SU-DHL-6 (cell line): ENCODE measurements around the gene FAM53B.

Source experiments
- H2AFZ ChIP-seq: fragments of 200-600 bp; sonication (generic); 2 replicates; pipeline ENCODE4 v1.6.1; 2014; ENCODE audit warnings: low read depth, mild to moderate bottlenecking, moderate library complexity, mixed read lengths, antibody characterized with exemption, low read length; ENCODE audit not compliant: severe bottlenecking
- H3F3A ChIP-seq: fragments of 200-600 bp; shearing (Covaris generic); 2 replicates; pipeline ENCODE4 v1.6.0; 2016; ENCODE audit warnings: antibody characterized with exemption, mild to moderate bottlenecking; ENCODE audit not compliant: insufficient read depth
- H3K27ac ChIP-seq: fragments of 200-600 bp; sonication (generic); 2 replicates; pipeline ENCODE4 v1.5.1; 2016; ENCODE audit warnings: low read depth, mild to moderate bottlenecking, low read length, moderate library complexity, mixed read lengths
- H3K27me3 ChIP-seq: fragments of 200-600 bp; sonication (generic), shearing (Covaris generic); 2 replicates; pipeline ENCODE4 v1.6.0; 2014; ENCODE audit warnings: mild to moderate bottlenecking, low read length
- H3K36me3 ChIP-seq: fragments of 200-600 bp; sonication (generic); 2 replicates; pipeline ENCODE4 v1.6.1; 2014; ENCODE audit warnings: mild to moderate bottlenecking, low read length, mixed read lengths
- H3K4me2 ChIP-seq: fragments of 300-600, 200-600 bp; shearing (Covaris generic), sonication (generic); 2 replicates; pipeline ENCODE4 v1.6.0; 2014; ENCODE audit warnings: low read length, low read depth, mild to moderate bottlenecking; ENCODE audit not compliant: poor library complexity, severe bottlenecking
- H3K4me3 ChIP-seq: fragments of 200-600 bp; sonication (generic); 2 replicates; pipeline ENCODE4 v1.5.1; 2014; ENCODE audit warnings: antibody characterized with exemption, low read length, mild to moderate bottlenecking, mixed read lengths; ENCODE audit not compliant: insufficient read depth, poor library complexity, severe bottlenecking
- H3K79me2 ChIP-seq: fragments of 200-600 bp; sonication (generic); 2 replicates; pipeline ENCODE4 v1.6.1; 2014; ENCODE audit warnings: mild to moderate bottlenecking, low read length, moderate library complexity; ENCODE audit not compliant: insufficient read depth
- H3K9ac ChIP-seq: fragments of 200-600 bp; sonication (generic); 2 replicates; pipeline ENCODE4 v1.7.0; 2014; ENCODE audit warnings: mild to moderate bottlenecking, low read length
- H3K9me2 ChIP-seq: fragments of 200-600 bp; sonication (generic); replicated peaks from 2 replicates; pipeline ENCODE4 v1.6.1; 2014; ENCODE audit warnings: low read length; ENCODE audit not compliant: insufficient read depth
- H3K9me3 ChIP-seq: fragments of 200-600 bp; sonication (generic); 2 replicates; pipeline ENCODE4 v1.6.1; 2014; ENCODE audit warnings: low read length, mixed read lengths; ENCODE audit not compliant: insufficient read depth
- H4K20me1 ChIP-seq: fragments of 200-600 bp; sonication (generic); 2 replicates; pipeline ENCODE4 v1.6.1; 2014; ENCODE audit warnings: low read depth, mild to moderate bottlenecking, antibody characterized with exemption, low read length, moderate library complexity, mixed read lengths
- EZH2phosphoT487 ChIP-seq: fragments of 200-600 bp; sonication (generic), shearing (Covaris generic); conservative IDR thresholded peaks from 2 replicates; pipeline ENCODE4 v1.6.1; 2018; ENCODE audit warnings: mild to moderate bottlenecking, antibody characterized with exemption, low read length, moderate library complexity, mixed read lengths
- TF ChIP-seq, protein P1 (sequence below): fragments of 200-600 bp; sonication (generic); IDR thresholded peaks from one replicate; pipeline ENCODE4 v1.5.1; 2017; ENCODE audit warnings: antibody characterized with exemption, mild to moderate bottlenecking, low read length, moderate library complexity; ENCODE audit not compliant: insufficient read depth, poor library complexity, severe bottlenecking

The FAM53B gene

DNA sequence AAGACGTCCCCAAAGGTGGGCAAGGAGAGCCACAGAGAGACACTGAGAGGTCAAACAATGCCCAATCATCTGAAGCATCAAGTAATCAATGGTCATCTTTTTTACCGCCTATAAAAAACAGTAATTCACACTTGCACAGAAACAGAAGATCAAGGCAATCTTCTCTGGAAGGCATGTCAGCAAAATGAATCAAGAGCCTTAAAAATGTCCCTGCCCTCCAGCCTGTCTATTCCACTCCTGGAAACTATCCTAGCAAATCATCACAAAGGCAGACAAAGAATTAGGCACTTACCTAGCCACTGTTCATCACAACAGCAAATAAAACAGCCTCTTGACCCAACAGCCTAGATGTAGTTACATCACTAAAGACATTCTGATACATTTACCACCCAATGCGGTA lies 48.9 kb downstream of the FAM53B start:
- H4K20me1 ChIP-seq: peaks cover 8% of the 10 kb centered on the region; the same call in 1 of the 2 replicates

DNA sequence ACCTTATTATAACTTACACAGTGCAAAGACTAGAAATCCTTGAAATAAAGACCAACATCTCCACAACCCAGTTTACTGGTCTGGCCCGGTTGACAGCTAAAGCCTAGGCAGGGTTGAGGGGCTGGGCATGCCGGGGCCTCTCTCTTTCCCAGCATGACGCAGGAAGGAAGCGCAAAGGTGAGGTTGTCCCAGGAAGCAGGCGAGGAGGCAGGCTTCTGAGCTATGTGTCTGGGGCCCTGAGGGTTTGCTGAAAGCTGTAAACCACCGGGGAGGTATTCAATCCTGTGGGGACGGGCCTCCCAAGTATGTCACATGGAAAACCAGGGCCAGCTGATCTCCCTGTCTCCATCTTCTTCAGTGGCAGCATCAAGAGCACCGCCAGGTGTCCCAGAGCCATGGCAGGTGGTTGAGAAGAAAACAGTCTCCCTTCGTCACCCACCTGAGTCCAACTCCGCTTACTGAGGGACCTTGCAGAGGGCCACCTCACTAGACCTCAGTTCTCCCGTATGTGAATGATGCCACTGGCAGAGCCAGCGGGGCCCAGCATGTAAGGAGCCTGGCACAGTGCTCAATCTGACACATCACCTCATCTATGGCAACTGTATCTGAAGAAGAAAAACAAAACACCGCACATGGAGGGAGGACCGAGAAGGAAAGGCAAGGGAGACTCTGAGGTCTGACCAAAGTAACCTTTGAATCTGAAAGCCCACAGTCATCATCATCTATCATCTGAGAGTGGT lies 49.5 kb downstream of the FAM53B start:
- Histone ChIP-seq H4K20me1 (peaks cover 8% of the 10 kb centered on the region; the same call in 1 of the 2 replicates), H3K27me3 (no peaks in the 10 kb centered on the region), H3K9ac (no peak overlapping the region), H3K4me2 (no peak overlapping the region), H3F3A (peaks cover 4% of the 10 kb centered on the region; the same call in 1 of the 2 replicates), H3K4me3 (no peak overlapping the region), H3K9me2 (no peaks in the 10 kb centered on the region), H3K79me2 (peaks cover 81% of the 10 kb centered on the region), H2AFZ (no peak overlapping the region), H3K27ac (no peak overlapping the region), H3K36me3 (peaks cover 34% of the 10 kb centered on the region), H3K9me3 (no peaks in the 10 kb centered on the region)
- TF ChIP-seq, protein P1, sequence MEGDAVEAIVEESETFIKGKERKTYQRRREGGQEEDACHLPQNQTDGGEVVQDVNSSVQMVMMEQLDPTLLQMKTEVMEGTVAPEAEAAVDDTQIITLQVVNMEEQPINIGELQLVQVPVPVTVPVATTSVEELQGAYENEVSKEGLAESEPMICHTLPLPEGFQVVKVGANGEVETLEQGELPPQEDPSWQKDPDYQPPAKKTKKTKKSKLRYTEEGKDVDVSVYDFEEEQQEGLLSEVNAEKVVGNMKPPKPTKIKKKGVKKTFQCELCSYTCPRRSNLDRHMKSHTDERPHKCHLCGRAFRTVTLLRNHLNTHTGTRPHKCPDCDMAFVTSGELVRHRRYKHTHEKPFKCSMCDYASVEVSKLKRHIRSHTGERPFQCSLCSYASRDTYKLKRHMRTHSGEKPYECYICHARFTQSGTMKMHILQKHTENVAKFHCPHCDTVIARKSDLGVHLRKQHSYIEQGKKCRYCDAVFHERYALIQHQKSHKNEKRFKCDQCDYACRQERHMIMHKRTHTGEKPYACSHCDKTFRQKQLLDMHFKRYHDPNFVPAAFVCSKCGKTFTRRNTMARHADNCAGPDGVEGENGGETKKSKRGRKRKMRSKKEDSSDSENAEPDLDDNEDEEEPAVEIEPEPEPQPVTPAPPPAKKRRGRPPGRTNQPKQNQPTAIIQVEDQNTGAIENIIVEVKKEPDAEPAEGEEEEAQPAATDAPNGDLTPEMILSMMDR: no peak
- TF ChIP-seq EZH2phosphoT487: no peak

More for the DNA sequence above, 48.9 kb downstream of the FAM53B start:
- H3K27ac ChIP-seq: no peak overlapping the region
- no peaks in the 10 kb centered on the region for H3K27me3 ChIP-seq
- H3K4me3 ChIP-seq: no peak overlapping the region
- H2AFZ ChIP-seq: no peak overlapping the region
- H3K36me3 ChIP-seq: peaks cover 29% of the 10 kb centered on the region
- H3K9me2 ChIP-seq: no peaks in the 10 kb centered on the region
- TF ChIP-seq, protein P1: no peak
- TF ChIP-seq EZH2phosphoT487: no peak
- H3K9ac ChIP-seq: no peak overlapping the region
- H3K79me2 ChIP-seq: peaks cover 81% of the 10 kb centered on the region
- no peak overlapping the region for H3K4me2 ChIP-seq
- no peaks in the 10 kb centered on the region for H3K9me3 ChIP-seq
- H3F3A ChIP-seq: peaks cover 4% of the 10 kb centered on the region; the same call in 1 of the 2 replicates

DNA sequence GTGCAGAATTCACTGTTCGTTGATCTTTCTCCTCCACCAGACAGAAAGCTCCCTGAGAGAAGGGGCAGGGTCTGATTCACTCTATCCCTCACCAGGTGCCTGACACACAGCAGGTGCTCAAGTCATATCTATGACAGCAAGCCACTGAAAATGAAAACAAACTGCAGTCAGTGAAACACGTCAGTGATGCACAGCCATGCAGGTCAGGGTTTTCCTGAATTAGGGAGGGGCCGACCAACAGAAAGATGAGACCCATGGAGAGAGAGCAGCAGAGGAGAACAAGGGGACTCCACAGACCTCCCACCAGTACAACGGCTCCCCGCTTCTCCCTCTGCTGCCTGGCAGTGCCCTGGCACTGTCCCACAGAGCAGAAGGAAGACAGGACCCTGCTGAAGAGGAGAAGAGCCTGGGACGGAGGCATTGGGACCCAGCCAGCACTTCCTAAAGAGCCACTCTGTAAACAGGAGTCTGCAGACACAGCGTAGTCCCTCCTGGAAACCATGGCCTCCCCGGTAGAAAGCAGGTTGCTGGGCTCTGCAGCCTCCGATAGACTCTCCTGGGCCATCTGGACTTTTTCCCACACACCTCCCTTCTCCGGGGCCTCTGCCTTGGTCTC lies 50.3 kb downstream of the FAM53B start:
- H3K9ac ChIP-seq: no peak overlapping the region
- H3F3A ChIP-seq: peaks cover 5% of the 10 kb centered on the region; the same call in 1 of the 2 replicates
- H4K20me1 ChIP-seq: peaks cover 4% of the 10 kb centered on the region; the same call in 1 of the 2 replicates
- H3K79me2 ChIP-seq: peaks cover 81% of the 10 kb centered on the region
- H3K27ac ChIP-seq: no peak overlapping the region
- H3K9me3 ChIP-seq: no peaks in the 10 kb centered on the region
- H3K36me3 ChIP-seq: peaks cover 34% of the 10 kb centered on the region
- H3K9me2 ChIP-seq: no peaks in the 10 kb centered on the region
- H2AFZ ChIP-seq: no peak overlapping the region
- no peak overlapping the region for H3K4me3 ChIP-seq
- H3K4me2 ChIP-seq: no peak overlapping the region
- TF ChIP-seq, protein P1: no peak
- TF ChIP-seq EZH2phosphoT487: no peak
- H3K27me3 ChIP-seq: no peaks in the 10 kb centered on the region
